Measurements from ENCODE around the gene UGT1A9.
"Not testable (repeated sequence)": the region's sequence is repeated elsewhere in the genome, so short reads cannot be mapped to it uniquely, and the experiment has no call there.

The UGT1A9 gene

GRCh38 chr2:233681521-233682099 is 9.9 kb downstream of the UGT1A9 start, which contains the start of gene UGT1A7:
Gene UGT1A7, plus strand, starts transcription at chr2:233681901. Its CDS starts 37 bp downstream, at chr2:233681938.
- no peak for ATAC-seq

GRCh38 chr2:233684640-233685039 is 12.9 kb downstream of the UGT1A9 start:
- no peak for ATAC-seq

GRCh38 chr2:233686928-233687327 is 15.2 kb downstream of the UGT1A9 start:
- ATAC-seq, result no peak

GRCh38 chr2:233688341-233688740 is 16.6 kb downstream of the UGT1A9 start:
- ATAC-seq, result no peak

- ATAC-seq, result no peak
These were observed 17.3 kb downstream of the UGT1A9 start for GRCh38 chr2:233689031-233689430.

GRCh38 chr2:233689501-233689900 is 17.8 kb downstream of the UGT1A9 start:
- ATAC-seq, result no peak

- no peak for ATAC-seq
These were observed 18.7 kb downstream of the UGT1A9 start for GRCh38 chr2:233690444-233690843.

GRCh38 chr2:233691443-233692433 is 20.0 kb downstream of the UGT1A9 start:
- no peak for ATAC-seq

GRCh38 chr2:233692648-233693047 is 20.9 kb downstream of the UGT1A9 start, which contains the start of gene UGT1A6:
Gene UGT1A6, plus strand, starts transcription at chr2:233692890. Its CDS starts 115 bp downstream, at chr2:233693005.
- ATAC-seq, result no peak

GRCh38 chr2:233693963-233694362 is 22.3 kb downstream of the UGT1A9 start:
- ATAC-seq, result no peak

- ATAC-seq, result no peak
These were observed 27.0 kb downstream of the UGT1A9 start for GRCh38 chr2:233698740-233699139.

GRCh38 chr2:233699424-233700027 is 27.8 kb downstream of the UGT1A9 start:
- no peak for ATAC-seq

- no peak for ATAC-seq
These were observed 28.4 kb downstream of the UGT1A9 start for GRCh38 chr2:233700028-233700635.

GRCh38 chr2:233700842-233701241 is 29.1 kb downstream of the UGT1A9 start:
- ATAC-seq, result not testable (repeated sequence)

GRCh38 chr2:233702238-233702637 is 30.5 kb downstream of the UGT1A9 start:
- ATAC-seq, result no peak

- ATAC-seq, result no peak
These were observed 34.3 kb downstream of the UGT1A9 start for GRCh38 chr2:233705911-233706506.

- no peak for ATAC-seq
These were observed 35.0 kb downstream of the UGT1A9 start for GRCh38 chr2:233706720-233707119.

GRCh38 chr2:233707940-233708644 is 36.4 kb downstream of the UGT1A9 start:
- ATAC-seq, result no peak

GRCh38 chr2:233708942-233709341 is 37.2 kb downstream of the UGT1A9 start:
- no peak for ATAC-seq

- ATAC-seq, result peak in 1 of 2 donors; percentile 35
These were observed 39.8 kb downstream of the UGT1A9 start for GRCh38 chr2:233711312-233712008.

GRCh38 chr2:233712611-233713261 is 41.0 kb downstream of the UGT1A9 start, which contains the start of gene UGT1A5:
Gene UGT1A5, plus strand, starts transcription at chr2:233712907. Its CDS starts 85 bp downstream, at chr2:233712992.
- no peak for ATAC-seq
